PFSK-1 (cell line): ENCODE data around the gene OSBPL9.

Source experiments
- FOXP2 ChIP-seq: optimal IDR thresholded peaks from 2 replicates; pipeline ENCODE3; 2011; ENCODE audit warnings: borderline replicate concordance, control low read depth, inconsistent platforms; ENCODE audit not compliant: insufficient read depth; ENCODE audit errors: extremely low read length, extremely low read depth
- POLR2AphosphoS5 ChIP-seq: IDR thresholded peaks from 2 replicates; pipeline ENCODE4 v1.6.1; 2012; ENCODE audit warnings: low read depth, mild to moderate bottlenecking, control low read depth, low read length, moderate library complexity
- SIN3A ChIP-seq: IDR thresholded peaks from 2 replicates; pipeline ENCODE4 v1.6.1; 2012; ENCODE audit warnings: mild to moderate bottlenecking, low read length, moderate library complexity, borderline replicate concordance; ENCODE audit not compliant: insufficient read depth
- TAF1 ChIP-seq: IDR thresholded peaks from 2 replicates; pipeline ENCODE4 v1.6.1; 2012; ENCODE audit warnings: low read length, control low read depth, borderline replicate concordance; ENCODE audit not compliant: insufficient read depth
- TF ChIP-seq, protein P1 (sequence below), 2 experiments: IDR thresholded peaks; 2 replicates each; pipeline versions ENCODE4 v1.6.1 to v1.8.0; 2011 to 2012; ENCODE audit warnings: low read depth in 2 of 2, low read length in 2 of 2, control low read depth in 1 of 2, inconsistent platforms in 1 of 2, mild to moderate bottlenecking in 1 of 2, moderate library complexity in 1 of 2; ENCODE audit not compliant: insufficient read depth in 1 of 2

Gene OSBPL9

DNA sequence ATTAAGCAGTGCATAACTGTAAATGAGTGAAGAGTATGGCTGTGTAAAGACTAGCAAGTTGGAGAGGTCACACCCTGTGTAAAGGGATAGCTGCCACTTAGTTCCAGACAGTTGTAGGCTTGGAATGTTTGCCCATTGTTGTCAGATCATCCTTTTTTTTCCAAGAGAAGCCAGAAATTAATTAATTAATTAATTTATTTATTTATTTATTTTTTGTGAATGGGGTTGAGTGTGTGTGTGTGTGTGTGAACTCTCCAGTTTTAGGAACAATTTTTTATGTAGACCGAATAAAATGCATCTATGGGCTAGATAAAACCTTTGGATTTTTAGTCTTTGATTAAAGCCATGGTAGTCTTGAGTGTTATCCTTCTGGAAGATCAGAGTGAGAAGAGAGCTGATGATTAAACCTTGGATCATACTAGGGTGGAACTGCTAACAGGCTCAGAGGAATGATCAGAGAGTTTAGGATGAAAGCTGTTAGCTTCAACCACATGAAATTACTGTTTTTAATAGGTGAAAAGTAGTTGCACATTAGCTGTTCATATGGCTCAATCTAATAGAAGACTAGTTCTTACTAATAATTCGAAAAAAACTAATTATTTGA lies 58.4 kb downstream of the OSBPL9 start:
- TF ChIP-seq POLR2AphosphoS5 (no peak), FOXP2 (no peak), TAF1 (no peak), SIN3A (no peak)

DNA sequence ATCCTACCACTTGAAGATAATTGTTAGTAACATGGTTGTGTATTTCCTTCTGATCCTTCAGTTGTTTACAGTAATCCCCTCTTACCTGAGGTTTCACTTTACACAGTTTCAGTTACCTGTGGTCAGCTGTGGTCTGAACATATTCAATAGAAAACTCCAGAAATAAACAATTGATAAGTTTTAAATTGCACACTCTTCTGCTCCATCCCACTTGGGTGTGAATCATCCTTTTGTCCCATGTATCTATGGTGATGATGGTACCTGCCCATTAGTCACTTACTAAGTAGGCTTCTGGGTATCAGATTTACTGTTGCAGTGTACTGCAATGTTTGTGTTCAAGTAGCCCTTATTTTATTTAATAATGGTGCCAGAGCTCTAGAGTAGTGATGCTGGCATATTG lies 62.5 kb downstream of the OSBPL9 start:
- TF ChIP-seq SIN3A (no peak), TAF1 (no peak), POLR2AphosphoS5 (no peak), FOXP2 (no peak)
- TF ChIP-seq, protein P1, sequence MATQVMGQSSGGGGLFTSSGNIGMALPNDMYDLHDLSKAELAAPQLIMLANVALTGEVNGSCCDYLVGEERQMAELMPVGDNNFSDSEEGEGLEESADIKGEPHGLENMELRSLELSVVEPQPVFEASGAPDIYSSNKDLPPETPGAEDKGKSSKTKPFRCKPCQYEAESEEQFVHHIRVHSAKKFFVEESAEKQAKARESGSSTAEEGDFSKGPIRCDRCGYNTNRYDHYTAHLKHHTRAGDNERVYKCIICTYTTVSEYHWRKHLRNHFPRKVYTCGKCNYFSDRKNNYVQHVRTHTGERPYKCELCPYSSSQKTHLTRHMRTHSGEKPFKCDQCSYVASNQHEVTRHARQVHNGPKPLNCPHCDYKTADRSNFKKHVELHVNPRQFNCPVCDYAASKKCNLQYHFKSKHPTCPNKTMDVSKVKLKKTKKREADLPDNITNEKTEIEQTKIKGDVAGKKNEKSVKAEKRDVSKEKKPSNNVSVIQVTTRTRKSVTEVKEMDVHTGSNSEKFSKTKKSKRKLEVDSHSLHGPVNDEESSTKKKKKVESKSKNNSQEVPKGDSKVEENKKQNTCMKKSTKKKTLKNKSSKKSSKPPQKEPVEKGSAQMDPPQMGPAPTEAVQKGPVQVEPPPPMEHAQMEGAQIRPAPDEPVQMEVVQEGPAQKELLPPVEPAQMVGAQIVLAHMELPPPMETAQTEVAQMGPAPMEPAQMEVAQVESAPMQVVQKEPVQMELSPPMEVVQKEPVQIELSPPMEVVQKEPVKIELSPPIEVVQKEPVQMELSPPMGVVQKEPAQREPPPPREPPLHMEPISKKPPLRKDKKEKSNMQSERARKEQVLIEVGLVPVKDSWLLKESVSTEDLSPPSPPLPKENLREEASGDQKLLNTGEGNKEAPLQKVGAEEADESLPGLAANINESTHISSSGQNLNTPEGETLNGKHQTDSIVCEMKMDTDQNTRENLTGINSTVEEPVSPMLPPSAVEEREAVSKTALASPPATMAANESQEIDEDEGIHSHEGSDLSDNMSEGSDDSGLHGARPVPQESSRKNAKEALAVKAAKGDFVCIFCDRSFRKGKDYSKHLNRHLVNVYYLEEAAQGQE (IDR thresholded peaks at IDR 0.05; ENCODE audit: insufficient read depth in 1 of 2, low read depth in 2 of 2, low read length in 2 of 2) = no peak

DNA sequence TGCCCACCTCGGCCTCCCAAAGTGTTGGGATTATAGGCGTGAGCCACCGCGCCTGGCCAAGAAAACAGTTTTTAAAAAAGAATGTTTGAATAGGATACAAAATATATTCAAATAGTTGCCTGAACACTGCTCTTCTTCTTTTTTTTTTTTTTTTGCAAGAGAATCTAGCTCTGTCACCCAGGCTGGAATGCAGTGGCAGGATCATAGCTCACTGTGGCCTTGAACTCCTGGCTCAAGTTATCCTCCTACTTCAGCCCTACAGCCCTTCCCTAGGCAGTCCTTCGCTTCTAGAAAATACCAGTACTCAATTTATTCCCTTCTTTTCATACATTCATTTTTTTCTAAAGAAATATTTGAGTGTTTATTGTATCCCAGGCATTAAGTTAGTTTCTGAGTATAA lies 67.9 kb downstream of the OSBPL9 start:
- TF ChIP-seq TAF1 = no peak
- no peak for TF ChIP-seq SIN3A
- TF ChIP-seq, protein P1 (IDR thresholded peaks at IDR 0.05; ENCODE audit: insufficient read depth in 1 of 2, low read depth in 2 of 2, low read length in 2 of 2) = no peak
- TF ChIP-seq POLR2AphosphoS5 = no peak
- no peak for TF ChIP-seq FOXP2

DNA sequence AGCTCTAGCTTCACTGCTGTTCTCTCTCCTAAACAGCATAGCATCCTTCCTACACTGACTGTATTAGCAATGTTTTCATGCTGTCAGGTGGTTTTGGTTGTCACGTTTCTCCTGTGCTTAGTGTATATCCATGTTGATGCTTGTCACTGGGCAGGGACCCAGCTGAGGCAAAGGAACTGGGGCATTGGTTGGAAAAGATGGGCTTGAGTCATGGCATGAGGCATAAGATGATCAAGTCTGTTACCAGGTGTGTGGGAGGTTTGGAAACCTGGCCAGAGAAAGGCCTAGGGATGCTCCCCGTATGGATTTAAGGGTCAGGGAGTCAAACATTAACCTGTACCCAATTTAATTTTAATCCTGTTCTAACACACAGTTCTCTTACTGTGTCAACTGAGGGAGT lies 69.6 kb downstream of the OSBPL9 start:
- no peak for TF ChIP-seq SIN3A
- no peak for TF ChIP-seq TAF1
- TF ChIP-seq, protein P1 (IDR thresholded peaks at IDR 0.05; ENCODE audit: insufficient read depth in 1 of 2, low read depth in 2 of 2, low read length in 2 of 2) = no peak
- TF ChIP-seq FOXP2 = no peak
- TF ChIP-seq POLR2AphosphoS5 = no peak

DNA sequence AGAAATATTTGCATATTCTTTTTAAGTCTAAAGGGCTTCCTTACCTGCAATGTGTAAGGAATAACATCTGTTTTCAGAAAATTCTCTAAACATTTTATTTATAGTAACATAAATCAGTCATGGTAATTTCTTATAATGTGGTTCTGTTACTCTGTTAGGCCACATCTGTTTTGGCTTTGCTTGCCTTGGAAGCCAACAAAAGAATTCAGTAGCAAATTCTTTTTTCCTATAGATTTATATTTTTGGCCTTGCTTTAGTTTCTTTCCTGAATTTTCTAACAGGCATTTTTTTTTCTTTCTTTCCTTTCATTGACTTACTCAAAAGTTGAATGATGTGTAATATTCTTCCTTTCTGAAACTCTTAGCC lies 72.2 kb downstream of the OSBPL9 start:
- no peak for TF ChIP-seq SIN3A

DNA sequence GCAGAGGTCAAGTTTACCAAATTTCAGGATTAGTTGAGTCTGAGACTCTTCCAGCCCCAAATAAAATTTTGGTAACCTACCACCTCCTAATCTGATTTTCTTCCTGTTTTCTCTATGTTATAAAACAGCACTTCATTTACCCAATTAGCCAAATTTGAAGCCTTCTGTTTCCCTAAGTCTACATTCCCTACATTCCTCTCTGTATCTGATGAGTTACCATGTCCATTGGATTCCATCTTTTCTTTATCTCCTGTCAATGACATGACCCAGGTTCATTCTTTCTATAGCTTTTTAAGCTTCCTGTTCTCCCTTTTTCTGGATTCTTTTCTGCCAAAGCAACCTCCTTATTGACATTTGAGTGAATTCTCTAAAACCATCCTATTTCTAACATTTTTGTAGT lies 72.8 kb downstream of the OSBPL9 start:
- no peak for TF ChIP-seq FOXP2
- TF ChIP-seq, protein P1 (IDR thresholded peaks at IDR 0.05; ENCODE audit: insufficient read depth in 1 of 2, low read depth in 2 of 2, low read length in 2 of 2) = no peak
